ENCODE results near the gene GFPT2.

Gene GFPT2

GRCh38 chr5:180271221-180271620, 81.9 kb downstream of the GFPT2 start:
- DNase-seq, result no peak

- no peak for DNase-seq
Observed at GRCh38 chr5:180259260-180259611, 93.9 kb downstream of the GFPT2 start.

- DNase-seq, result no peak
Observed at GRCh38 chr5:180253036-180253824, 99.9 kb downstream of the GFPT2 start.

- DNase-seq, result no peak
Observed at GRCh38 chr5:180251887-180252286, 101.2 kb downstream of the GFPT2 start.

GRCh38 chr5:180251141-180251540, 102.0 kb downstream of the GFPT2 start:
- no peak for DNase-seq
